ENCODE data around the gene IHH.

IHH gene

GRCh38 chr2:219042157-219042556 is 18.6 kb downstream of the IHH start:
- TF ChIP-seq, protein P1, sequence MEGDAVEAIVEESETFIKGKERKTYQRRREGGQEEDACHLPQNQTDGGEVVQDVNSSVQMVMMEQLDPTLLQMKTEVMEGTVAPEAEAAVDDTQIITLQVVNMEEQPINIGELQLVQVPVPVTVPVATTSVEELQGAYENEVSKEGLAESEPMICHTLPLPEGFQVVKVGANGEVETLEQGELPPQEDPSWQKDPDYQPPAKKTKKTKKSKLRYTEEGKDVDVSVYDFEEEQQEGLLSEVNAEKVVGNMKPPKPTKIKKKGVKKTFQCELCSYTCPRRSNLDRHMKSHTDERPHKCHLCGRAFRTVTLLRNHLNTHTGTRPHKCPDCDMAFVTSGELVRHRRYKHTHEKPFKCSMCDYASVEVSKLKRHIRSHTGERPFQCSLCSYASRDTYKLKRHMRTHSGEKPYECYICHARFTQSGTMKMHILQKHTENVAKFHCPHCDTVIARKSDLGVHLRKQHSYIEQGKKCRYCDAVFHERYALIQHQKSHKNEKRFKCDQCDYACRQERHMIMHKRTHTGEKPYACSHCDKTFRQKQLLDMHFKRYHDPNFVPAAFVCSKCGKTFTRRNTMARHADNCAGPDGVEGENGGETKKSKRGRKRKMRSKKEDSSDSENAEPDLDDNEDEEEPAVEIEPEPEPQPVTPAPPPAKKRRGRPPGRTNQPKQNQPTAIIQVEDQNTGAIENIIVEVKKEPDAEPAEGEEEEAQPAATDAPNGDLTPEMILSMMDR (IDR thresholded peaks at IDR 0.05; ENCODE audit: low read depth, low read length) = no peak
- no peak for DNase-seq (ENCODE audit: low read depth in 2 of 2)
- no peak overlapping the region for H3K4me3 ChIP-seq (replicated peaks in 1 of 2; ENCODE audit: low read depth in 2 of 2, low read length in 2 of 2)

DNA sequence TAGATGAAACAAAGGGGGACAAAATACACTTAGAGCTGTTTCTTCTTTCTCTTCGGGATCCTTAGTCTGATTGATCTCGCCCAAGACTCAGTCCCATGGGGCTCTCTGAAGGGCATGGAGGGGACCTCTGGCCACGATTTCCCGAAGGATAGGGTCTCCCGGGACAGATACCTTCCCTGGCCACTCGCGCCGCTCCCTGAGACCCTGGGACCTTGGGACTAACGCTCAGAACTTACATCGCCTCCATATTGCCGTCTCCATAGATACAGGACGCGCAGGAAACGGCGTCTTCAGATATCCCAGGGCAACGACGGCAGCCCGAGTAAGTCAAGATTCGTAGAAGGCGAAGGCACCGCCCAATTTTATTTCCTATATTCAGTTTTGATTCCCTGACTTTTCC is 19.5 kb downstream of the IHH start, which contains the start of gene CFAP65:
CFAP65 (minus strand) TSS at position 265 of the 400 bp plus-strand sequence. CDS start 2,468 bp downstream, outside the sequence.
- TF ChIP-seq, protein P1 (IDR thresholded peaks at IDR 0.05; ENCODE audit: low read depth, low read length) = no peak
- DNase-seq (ENCODE audit: low read depth in 2 of 2) = peak; percentile 66 to 72
- peak within 1 kb of the TSS; percentile 36 to 56 for H3K4me3 ChIP-seq (replicated peaks in 1 of 2; ENCODE audit: low read depth in 2 of 2, low read length in 2 of 2)

DNA sequence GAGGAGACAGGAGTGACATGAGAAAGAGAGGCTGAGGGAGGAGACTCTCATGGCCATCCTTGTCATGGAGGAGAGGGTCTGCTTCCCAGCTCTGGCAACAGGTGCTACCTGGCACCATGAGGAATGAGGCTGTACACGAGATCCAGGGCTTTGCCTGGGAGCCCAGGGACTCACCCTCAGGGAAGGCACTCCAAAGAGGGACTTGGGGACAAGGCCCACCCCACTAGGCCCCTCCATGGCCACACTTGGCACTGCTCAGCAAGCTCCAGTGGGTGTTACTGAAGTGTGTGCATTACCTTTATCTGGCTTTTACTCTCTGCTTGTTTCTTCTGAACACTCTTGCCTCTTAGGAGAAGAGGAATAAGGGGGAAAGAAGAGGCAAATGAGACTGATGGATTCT is 22.1 kb downstream of the IHH start:
- TF ChIP-seq, protein P1 (IDR thresholded peaks at IDR 0.05; ENCODE audit: low read depth, low read length) = no peak
- no peak overlapping the region for H3K4me3 ChIP-seq (replicated peaks in 1 of 2; ENCODE audit: low read depth in 2 of 2, low read length in 2 of 2)
- no peak for DNase-seq (ENCODE audit: low read depth in 2 of 2)

- TF ChIP-seq, protein P1 (IDR thresholded peaks at IDR 0.05; ENCODE audit: low read depth, low read length) = no peak
- no peak for DNase-seq (ENCODE audit: low read depth in 2 of 2)
- H3K4me3 ChIP-seq (replicated peaks in 1 of 2; ENCODE audit: low read depth in 2 of 2, low read length in 2 of 2) = no peak overlapping the region
Observed at GRCh38 chr2:219037783-219038499, 22.8 kb downstream of the IHH start.

- TF ChIP-seq, protein P1 (IDR thresholded peaks at IDR 0.05; ENCODE audit: low read depth, low read length) = no peak
- no peak for DNase-seq (ENCODE audit: low read depth in 2 of 2)
- H3K4me3 ChIP-seq (replicated peaks in 1 of 2; ENCODE audit: low read depth in 2 of 2, low read length in 2 of 2) = no peak overlapping the region
Observed at GRCh38 chr2:219035942-219036341, 24.8 kb downstream of the IHH start.

- DNase-seq (ENCODE audit: low read depth in 2 of 2) = no peak
Observed at GRCh38 chr2:219034823-219035222, 25.9 kb downstream of the IHH start.

More at GRCh38 chr2:219034823-219035222, 25.9 kb downstream of the IHH start:
- TF ChIP-seq, protein P1 (IDR thresholded peaks at IDR 0.05; ENCODE audit: low read depth, low read length) = no peak
- no peak overlapping the region for H3K4me3 ChIP-seq (replicated peaks in 1 of 2; ENCODE audit: low read depth in 2 of 2, low read length in 2 of 2)

Measured in cardiac fibroblast (primary cell).